Measurements from ENCODE around the gene BHLHA9. TPM values are rescaled to one million over a fixed set of nuclear protein-coding genes. Genes with fewer than 3 reads are reported as not detected.

Gene BHLHA9
- not detected for polyA plus RNA-seq (2012; ENCODE audit: missing spikeins)

DNA sequence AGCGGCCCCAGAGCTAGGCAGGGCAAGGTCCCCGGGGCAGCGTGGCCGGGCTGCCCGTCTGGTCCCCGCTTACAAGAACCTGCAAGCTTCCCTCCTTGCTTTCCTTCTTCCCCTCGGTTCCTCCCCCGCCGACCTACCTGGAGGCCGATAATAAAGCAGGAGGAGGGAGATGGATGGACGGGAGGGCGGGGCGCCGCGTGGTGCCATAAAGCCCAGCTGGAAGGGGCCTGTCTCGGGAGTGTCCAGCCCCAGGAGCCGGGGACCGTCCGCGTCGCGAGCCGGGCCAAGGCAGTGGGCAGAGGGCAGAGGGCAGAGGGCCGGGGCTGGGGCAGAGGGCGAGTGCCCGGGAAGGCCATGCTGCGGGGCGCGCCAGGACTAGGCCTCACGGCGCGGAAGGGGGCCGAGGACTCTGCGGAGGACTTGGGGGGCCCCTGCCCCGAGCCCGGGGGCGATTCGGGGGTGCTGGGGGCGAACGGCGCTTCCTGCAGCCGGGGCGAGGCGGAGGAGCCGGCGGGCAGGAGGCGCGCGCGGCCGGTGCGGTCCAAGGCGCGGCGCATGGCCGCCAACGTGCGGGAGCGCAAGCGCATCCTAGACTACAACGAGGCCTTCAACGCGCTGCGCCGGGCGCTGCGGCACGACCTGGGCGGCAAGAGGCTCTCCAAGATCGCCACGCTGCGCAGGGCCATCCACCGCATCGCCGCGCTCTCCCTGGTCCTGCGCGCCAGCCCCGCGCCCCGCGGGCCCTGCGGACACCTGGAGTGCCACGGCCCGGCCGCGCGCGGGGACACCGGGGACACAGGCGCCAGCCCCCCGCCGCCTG is at the start of gene BHLHA9:
TSS of gene BHLHA9 (plus strand) at position 235 of the 820 bp plus-strand sequence. CDS start at position 355, 120 bp downstream.
- no peak for FAIRE-seq
- no peak for DNase-seq (ENCODE audit: insufficient read length)
- TF ChIP-seq POLR2AphosphoS5 (IDR thresholded peaks at IDR 0.05; ENCODE audit: low read depth, low read length) (no peak), POLR2A (IDR thresholded peaks at IDR 0.05; ENCODE audit: low read depth, low read length) (no peak), TAF1 (IDR thresholded peaks at IDR 0.05; ENCODE audit: borderline replicate concordance, low read depth, low read length) (no peak)

DNA sequence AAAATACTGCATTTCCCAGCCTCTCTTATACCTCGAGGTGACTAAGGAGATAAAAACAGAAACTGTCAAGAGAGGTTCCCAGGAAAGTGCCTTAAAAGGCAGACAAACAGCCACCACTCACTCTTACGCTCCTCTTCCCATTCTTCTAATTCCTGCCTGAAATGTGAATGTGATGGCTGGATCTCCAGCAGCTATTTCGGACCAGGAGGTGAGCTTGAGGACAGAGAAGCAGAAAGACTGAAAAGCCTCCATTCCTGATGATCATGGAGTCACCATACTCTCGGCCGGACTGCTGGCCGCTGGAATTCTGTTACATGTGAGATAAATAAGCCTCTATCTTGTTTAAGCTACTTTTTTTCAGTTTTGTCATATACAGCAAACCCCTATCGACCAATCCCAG is 49.0 kb upstream of the BHLHA9 start:
- DNase-seq (ENCODE audit: insufficient read length) (no peak), FAIRE-seq (no peak)
- TF ChIP-seq POLR2A (IDR thresholded peaks at IDR 0.05; ENCODE audit: low read depth, low read length) (no peak), POLR2AphosphoS5 (IDR thresholded peaks at IDR 0.05; ENCODE audit: low read depth, low read length) (no peak), TAF1 (IDR thresholded peaks at IDR 0.05; ENCODE audit: borderline replicate concordance, low read depth, low read length) (no peak)

DNA sequence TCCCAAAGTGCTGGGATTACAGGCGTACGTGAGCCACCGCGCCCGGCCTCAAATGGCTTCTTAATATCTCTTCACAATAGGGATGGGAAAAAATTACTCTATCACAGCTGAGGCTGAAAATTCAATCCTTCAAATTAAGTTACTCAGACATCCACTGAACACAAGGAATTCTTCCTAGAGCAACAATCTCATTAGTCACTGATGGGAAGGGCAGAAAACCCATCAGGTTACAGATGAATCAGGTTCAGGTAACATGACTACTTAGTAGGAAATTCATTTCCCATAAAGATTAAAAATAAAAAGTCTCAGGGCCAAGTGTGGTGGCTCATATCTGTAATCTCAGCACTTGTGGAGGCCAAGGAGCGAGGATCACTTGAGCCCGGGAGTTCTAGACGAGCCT is 47.9 kb upstream of the BHLHA9 start:
- FAIRE-seq: no peak
- DNase-seq (ENCODE audit: insufficient read length): no peak
- no peak for TF ChIP-seq POLR2A (IDR thresholded peaks at IDR 0.05; ENCODE audit: low read depth, low read length)

DNA sequence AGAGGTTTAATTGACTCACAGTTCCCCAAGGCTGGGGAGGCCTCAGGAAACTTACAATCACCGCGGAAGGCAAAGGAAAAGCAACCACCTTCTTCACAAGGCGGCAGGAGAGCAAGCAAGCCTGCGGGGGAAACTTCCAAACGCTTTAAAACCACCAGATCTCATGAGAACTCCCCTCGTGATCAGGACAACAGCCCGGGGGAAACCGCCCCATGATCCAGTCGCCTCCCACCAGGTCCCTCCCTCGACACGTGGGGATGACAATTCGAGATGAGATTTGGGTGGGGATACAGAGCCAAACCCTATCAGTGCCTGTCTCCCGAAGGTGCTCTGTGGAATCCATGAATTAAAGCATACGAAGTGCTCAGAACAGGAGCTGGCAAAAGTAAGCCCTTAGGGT is 46.6 kb upstream of the BHLHA9 start:
- DNase-seq (ENCODE audit: insufficient read length): no peak
- no peak for TF ChIP-seq POLR2A (IDR thresholded peaks at IDR 0.05; ENCODE audit: low read depth, low read length)
- TF ChIP-seq TAF1 (IDR thresholded peaks at IDR 0.05; ENCODE audit: borderline replicate concordance, low read depth, low read length): no peak
- TF ChIP-seq POLR2AphosphoS5 (IDR thresholded peaks at IDR 0.05; ENCODE audit: low read depth, low read length): no peak
- FAIRE-seq: no peak

DNA sequence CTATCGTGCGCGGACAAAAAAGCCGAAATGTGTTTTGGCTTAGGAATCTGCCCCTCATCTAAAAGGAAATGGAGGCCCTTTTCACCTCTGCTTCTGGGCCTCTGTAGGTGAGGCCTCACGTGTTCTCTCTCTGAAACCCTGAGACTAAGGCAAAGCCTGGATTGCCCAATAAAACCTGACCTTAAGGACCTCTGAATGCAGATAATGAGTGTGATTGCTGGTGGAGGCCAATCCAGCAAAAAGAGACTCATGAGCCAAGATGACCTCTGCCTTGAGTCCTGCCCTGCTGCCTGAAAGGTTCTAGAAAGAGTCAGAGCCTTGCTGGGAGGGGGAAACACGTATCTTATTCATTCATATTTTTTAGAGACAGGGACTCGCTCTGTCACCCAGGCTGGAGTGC is 45.9 kb upstream of the BHLHA9 start:
- FAIRE-seq (no peak), DNase-seq (ENCODE audit: insufficient read length) (no peak)
- no peak for TF ChIP-seq TAF1 (IDR thresholded peaks at IDR 0.05; ENCODE audit: borderline replicate concordance, low read depth, low read length)
- TF ChIP-seq POLR2AphosphoS5 (IDR thresholded peaks at IDR 0.05; ENCODE audit: low read depth, low read length): no peak
- no peak for TF ChIP-seq POLR2A (IDR thresholded peaks at IDR 0.05; ENCODE audit: low read depth, low read length)

DNA sequence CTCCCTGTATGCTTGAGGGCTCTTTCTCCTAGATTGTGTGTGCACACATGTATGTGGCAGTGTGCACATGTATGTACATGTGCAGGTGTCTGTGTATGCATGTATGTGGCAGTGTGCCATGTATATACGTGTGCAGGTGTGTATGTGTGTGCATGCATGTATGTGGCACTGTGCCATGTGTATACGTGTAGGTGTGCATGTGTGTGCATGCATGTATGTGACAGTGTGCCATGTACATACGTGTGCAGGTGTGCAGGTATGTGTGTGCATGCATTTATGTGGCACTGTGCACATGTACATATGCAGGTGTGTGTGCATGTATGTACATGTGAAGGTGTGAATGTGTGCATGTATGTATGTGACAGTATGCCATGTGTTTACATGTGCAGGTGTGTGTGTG is 43.9 kb upstream of the BHLHA9 start:
- DNase-seq (ENCODE audit: insufficient read length): no peak
- FAIRE-seq: peak; percentile 70
- no peak for TF ChIP-seq TAF1 (IDR thresholded peaks at IDR 0.05; ENCODE audit: borderline replicate concordance, low read depth, low read length)
- TF ChIP-seq POLR2AphosphoS5 (IDR thresholded peaks at IDR 0.05; ENCODE audit: low read depth, low read length): no peak; the same call in 1 of the 2 replicates
- no peak for TF ChIP-seq POLR2A (IDR thresholded peaks at IDR 0.05; ENCODE audit: low read depth, low read length)

DNA sequence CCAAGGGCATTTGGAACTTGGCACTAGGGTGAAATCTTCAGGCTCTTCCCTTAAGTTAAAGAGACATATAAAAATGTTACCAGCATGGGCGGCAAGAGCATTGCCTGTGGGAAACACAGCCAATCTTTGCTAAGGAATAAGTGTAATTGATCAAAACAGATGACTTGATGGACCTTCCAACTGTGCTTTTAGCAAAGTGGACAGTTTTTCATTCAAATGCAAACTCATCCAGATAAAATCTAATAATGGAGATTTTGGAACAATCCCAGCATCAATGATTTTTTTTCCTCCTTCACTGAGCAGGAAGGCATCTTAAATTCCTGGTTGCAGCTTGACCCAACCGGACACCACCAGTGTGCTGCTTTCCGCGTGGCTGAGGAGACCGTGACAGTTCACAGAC is 42.9 kb upstream of the BHLHA9 start:
- DNase-seq (ENCODE audit: insufficient read length): no peak
- TF ChIP-seq POLR2A (IDR thresholded peaks at IDR 0.05; ENCODE audit: low read depth, low read length) (no peak), TAF1 (IDR thresholded peaks at IDR 0.05; ENCODE audit: borderline replicate concordance, low read depth, low read length) (no peak), POLR2AphosphoS5 (IDR thresholded peaks at IDR 0.05; ENCODE audit: low read depth, low read length) (no peak)
- FAIRE-seq: peak; percentile 30

DNA sequence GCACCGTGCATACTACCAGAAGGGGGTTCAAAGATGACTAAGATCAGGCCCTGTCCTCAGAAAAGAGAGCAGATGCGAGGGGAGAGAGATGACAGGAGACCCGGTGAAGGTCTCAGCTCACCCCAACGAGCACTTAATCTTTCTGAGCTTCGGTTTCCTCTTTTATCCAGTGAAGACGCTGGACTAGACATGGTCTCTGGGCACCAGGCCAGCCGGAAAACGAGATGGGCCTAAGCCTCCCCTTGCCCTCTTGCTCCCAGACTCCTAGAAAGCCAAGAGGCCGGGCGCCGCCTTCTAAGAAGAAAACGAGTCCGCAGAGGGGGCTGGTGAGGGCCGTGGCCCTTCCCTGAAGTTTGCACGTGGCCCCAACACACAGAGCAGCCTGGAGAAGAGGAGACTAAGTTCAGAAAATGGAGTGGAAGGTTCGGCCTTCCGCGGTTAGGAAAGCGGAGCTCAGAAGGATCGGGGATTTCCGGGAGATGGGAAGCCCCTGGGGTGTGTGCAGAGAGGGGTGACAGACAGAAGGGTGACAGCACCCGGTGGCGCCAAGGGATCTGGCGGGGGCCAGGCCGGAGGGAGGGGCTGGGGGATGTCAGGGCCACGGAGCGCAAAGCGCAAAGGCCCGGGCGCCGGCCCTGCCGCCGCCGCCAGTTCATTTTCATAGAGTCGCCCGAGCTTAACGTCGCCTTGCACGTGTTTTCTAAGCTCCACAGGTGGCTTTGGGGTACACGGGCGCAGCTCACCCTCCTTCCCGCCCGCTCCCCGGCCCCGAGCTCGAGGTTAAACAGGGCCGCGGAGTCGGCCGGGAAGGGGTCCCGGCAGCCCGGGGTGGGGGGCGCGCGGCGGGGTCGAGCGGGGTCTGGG is 42.1 kb upstream of the BHLHA9 start:
- FAIRE-seq (peak; percentile 86), DNase-seq (ENCODE audit: insufficient read length) (peak; percentile 66)
- TF ChIP-seq POLR2A (IDR thresholded peaks at IDR 0.05; ENCODE audit: low read depth, low read length) (peak; percentile 26; the same call in 1 of the 2 replicates), TAF1 (IDR thresholded peaks at IDR 0.05; ENCODE audit: borderline replicate concordance, low read depth, low read length) (0 out of 2 replicates have a peak, but pooled peaks have one; percentile 13), POLR2AphosphoS5 (IDR thresholded peaks at IDR 0.05; ENCODE audit: low read depth, low read length) (no peak)

DNA sequence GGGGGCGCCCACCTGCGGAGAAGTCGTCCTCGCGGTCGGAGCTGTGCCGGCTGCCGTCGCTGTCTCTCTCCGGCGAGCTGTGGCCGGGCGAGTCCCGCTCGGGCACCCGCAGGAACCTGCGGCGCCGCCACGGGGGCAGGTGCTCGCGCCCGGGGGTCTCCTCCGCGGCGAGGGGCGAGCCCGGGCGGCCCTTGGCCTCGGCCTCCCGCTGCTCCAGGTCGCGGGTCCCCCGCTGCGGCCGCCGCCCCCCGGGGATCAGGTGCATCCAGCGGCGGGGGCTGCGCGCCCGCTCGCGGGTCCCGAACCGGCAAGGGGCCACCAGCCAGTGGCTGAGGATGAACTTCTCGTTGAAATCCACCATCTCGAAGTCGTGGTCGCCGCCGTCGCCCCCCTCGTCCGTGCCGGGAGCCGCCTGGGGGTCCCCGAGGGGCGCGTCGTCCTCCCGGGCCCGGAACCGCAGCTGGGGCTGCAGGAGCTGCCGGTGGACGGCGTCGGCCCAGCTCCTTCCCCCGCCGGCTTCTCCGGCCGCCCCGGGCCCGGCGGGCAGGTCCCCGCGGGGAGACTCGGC is 41.4 kb upstream of the BHLHA9 start:
- no peak for TF ChIP-seq POLR2AphosphoS5 (IDR thresholded peaks at IDR 0.05; ENCODE audit: low read depth, low read length)
- no peak for TF ChIP-seq POLR2A (IDR thresholded peaks at IDR 0.05; ENCODE audit: low read depth, low read length)
- no peak for TF ChIP-seq TAF1 (IDR thresholded peaks at IDR 0.05; ENCODE audit: borderline replicate concordance, low read depth, low read length)
- DNase-seq (ENCODE audit: insufficient read length) (peak; percentile 48), FAIRE-seq (no peak)

DNA sequence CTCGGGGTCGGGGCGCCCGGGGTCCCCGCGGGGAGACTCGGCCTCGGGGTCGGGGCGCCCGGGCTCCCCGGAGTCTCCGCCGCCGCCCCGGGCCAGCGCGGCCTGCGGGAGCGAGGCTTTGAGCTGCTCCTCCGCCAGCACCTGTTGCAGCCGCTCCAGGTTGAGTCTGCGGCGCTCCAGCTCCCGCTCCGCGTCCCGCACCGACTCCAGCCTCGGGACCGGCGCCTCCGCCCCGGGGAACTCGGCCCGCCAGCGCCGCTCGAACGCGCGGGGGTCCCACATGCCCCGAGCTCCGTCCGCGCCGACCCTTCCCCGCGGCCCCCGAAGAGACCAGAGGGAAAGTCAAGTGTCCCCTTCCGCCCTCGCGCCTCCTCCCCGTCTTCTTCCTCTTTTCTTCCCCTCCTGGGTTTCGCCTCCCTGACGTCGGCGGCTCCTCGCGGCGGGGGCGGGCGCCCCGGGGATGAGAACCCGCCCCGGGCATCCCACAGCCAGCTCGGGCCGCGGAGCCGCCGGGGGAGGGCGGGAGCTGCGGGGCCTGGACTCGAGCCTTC is 40.8 kb upstream of the BHLHA9 start:
- FAIRE-seq: peak; percentile 92
- DNase-seq (ENCODE audit: insufficient read length): peak; percentile 96

More for the DNA sequence above, 40.8 kb upstream of the BHLHA9 start:
- TF ChIP-seq POLR2AphosphoS5 (IDR thresholded peaks at IDR 0.05; ENCODE audit: low read depth, low read length) (peak; percentile 81), POLR2A (IDR thresholded peaks at IDR 0.05; ENCODE audit: low read depth, low read length) (peak; percentile 89), TAF1 (IDR thresholded peaks at IDR 0.05; ENCODE audit: borderline replicate concordance, low read depth, low read length) (no peak; the same call in 1 of the 2 replicates)

All from GM12892 (cell line).